ENCODE measurements around the gene SOAT2.

GRCh38 chr12:53105712-53106439, 2.6 kb downstream of the SOAT2 start:
- TF ChIP-seq CTCF (IDR thresholded peaks at IDR 0.05) (no peak), EZH2 (IDR thresholded peaks at IDR 0.05) (no peak)
